NT2/D1 (cell line): ENCODE results near the gene TTLL11.

Experiments used
- SUZ12 ChIP-seq: IDR thresholded peaks from 2 replicates; pipeline ENCODE4 v1.6.1; 2011; ENCODE audit not compliant: insufficient read length, insufficient read depth; ENCODE audit errors: extremely low read depth
- YY1 ChIP-seq: IDR thresholded peaks from 2 replicates; pipeline ENCODE4 v1.6.1; 2011; ENCODE audit not compliant: insufficient read length, insufficient read depth

- TF ChIP-seq YY1 (no peak), SUZ12 (no peak)
Measured at GRCh38 chr9:121818841-121819427, 274.2 kb downstream of the TTLL11 start.
